ENCODE results near the gene SLC24A3. TPM values are rescaled to one million over a fixed set of nuclear protein-coding genes. Genes with fewer than 3 reads are reported as not detected.
A peak's percentile ranks its signal among the peaks of the same experiment; 100 is the strongest.

The SLC24A3 gene
- total and polyA plus RNA-seq, 2 experiments from 2014 or later, result 0.81 to 2.5 TPM

DNA sequence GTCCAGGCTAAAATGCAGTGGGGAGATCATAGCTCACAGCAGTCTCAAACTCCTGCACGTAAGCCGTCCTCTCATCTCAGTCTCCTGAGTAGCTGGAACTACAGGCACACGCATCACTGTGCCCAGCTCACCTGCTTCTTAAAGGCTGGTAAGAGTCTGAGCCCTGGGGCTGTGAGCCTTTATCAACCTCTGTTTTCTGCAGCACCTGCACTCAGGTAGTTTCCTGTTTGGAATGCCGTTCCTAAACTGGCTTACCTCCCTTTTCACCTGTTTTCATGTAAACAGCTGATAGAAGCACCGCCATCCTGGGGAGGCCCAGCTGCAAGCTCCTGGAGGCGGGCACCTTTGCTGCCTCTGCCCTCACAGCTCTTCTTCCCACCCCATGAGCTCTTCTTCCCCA is 45.4 kb downstream of the SLC24A3 start:
- peak; percentile 22 for DNase-seq (ENCODE audit: low spot score)
- Mint-ChIP-seq H3K4me3 (no peak overlapping the region), H3K9me3 (no peaks in the 10 kb centered on the region), H3K4me1 (peaks cover 9% of the 10 kb centered on the region; the same call in 2 of the 3 replicates), H3K27me3 (ENCODE audit: insufficient read depth, low read depth, poor library complexity) (peaks cover 2% of the 10 kb centered on the region), H3K27ac (peak overlapping the region; percentile 65), H3K36me3 (ENCODE audit: low read depth) (no peaks in the 10 kb centered on the region)
- Histone ChIP-seq H2AFZ (no peak overlapping the region), H3K4me2 (no peak overlapping the region), H3F3A (replicated peaks; ENCODE audit: low read depth) (no peaks in the 10 kb centered on the region), H3K36me3 (ENCODE audit: insufficient read depth) (no peaks in the 10 kb centered on the region), H3K9me2 (ENCODE audit: insufficient read depth) (peaks cover 6% of the 10 kb centered on the region), H3K27ac (ENCODE audit: low read depth) (0 out of 2 replicates have a peak overlapping the region, but pooled peaks have one; percentile 4), H3K79me2 (replicated peaks; ENCODE audit: insufficient read depth) (no peaks in the 10 kb centered on the region), H3K27me3 (ENCODE audit: insufficient read depth) (no peaks in the 10 kb centered on the region), H3K4me1 (ENCODE audit: insufficient read depth) (no peaks in the 10 kb centered on the region), H3K4me3 (no peak overlapping the region), H4K20me1 (replicated peaks; ENCODE audit: insufficient read depth) (no peaks in the 10 kb centered on the region)
- TF ChIP-seq ZNF331 (CRISPR knock-in tag; IDR thresholded peaks at IDR 0.05; ENCODE audit: low read depth), result no peak
- TF ChIP-seq ETS1 (IDR thresholded peaks at IDR 0.05), result no peak
- no peak for TF ChIP-seq POLR2AphosphoS5 (IDR thresholded peaks at IDR 0.05; ENCODE audit: low read depth)
- TF ChIP-seq, protein P1, sequence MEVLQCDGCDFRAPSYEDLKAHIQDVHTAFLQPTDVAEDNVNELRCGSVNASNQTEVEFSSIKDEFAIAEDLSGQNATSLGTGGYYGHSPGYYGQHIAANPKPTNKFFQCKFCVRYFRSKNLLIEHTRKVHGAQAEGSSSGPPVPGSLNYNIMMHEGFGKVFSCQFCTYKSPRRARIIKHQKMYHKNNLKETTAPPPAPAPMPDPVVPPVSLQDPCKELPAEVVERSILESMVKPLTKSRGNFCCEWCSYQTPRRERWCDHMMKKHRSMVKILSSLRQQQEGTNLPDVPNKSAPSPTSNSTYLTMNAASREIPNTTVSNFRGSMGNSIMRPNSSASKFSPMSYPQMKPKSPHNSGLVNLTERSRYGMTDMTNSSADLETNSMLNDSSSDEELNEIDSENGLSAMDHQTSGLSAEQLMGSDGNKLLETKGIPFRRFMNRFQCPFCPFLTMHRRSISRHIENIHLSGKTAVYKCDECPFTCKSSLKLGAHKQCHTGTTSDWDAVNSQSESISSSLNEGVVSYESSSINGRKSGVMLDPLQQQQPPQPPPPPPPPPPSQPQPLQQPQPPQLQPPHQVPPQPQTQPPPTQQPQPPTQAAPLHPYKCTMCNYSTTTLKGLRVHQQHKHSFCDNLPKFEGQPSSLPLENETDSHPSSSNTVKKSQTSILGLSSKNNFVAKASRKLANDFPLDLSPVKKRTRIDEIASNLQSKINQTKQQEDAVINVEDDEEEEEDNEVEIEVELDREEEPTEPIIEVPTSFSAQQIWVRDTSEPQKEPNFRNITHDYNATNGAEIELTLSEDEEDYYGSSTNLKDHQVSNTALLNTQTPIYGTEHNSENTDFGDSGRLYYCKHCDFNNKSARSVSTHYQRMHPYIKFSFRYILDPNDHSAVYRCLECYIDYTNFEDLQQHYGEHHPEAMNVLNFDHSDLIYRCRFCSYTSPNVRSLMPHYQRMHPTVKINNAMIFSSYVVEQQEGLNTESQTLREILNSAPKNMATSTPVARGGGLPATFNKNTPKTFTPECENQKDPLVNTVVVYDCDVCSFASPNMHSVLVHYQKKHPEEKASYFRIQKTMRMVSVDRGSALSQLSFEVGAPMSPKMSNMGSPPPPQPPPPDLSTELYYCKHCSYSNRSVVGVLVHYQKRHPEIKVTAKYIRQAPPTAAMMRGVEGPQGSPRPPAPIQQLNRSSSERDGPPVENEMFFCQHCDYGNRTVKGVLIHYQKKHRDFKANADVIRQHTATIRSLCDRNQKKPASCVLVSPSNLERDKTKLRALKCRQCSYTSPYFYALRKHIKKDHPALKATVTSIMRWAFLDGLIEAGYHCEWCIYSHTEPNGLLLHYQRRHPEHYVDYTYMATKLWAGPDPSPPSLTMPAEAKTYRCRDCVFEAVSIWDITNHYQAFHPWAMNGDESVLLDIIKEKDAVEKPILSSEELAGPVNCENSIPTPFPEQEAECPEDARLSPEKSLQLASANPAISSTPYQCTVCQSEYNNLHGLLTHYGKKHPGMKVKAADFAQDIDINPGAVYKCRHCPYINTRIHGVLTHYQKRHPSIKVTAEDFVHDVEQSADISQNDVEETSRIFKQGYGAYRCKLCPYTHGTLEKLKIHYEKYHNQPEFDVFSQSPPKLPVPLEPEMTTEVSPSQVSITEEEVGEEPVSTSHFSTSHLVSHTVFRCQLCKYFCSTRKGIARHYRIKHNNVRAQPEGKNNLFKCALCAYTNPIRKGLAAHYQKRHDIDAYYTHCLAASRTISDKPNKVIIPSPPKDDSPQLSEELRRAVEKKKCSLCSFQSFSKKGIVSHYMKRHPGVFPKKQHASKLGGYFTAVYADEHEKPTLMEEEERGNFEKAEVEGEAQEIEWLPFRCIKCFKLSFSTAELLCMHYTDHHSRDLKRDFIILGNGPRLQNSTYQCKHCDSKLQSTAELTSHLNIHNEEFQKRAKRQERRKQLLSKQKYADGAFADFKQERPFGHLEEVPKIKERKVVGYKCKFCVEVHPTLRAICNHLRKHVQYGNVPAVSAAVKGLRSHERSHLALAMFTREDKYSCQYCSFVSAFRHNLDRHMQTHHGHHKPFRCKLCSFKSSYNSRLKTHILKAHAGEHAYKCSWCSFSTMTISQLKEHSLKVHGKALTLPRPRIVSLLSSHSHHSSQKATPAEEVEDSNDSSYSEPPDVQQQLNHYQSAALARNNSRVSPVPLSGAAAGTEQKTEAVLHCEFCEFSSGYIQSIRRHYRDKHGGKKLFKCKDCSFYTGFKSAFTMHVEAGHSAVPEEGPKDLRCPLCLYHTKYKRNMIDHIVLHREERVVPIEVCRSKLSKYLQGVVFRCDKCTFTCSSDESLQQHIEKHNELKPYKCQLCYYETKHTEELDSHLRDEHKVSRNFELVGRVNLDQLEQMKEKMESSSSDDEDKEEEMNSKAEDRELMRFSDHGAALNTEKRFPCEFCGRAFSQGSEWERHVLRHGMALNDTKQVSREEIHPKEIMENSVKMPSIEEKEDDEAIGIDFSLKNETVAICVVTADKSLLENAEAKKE (CRISPR knock-in tag; IDR thresholded peaks at IDR 0.05), result no peak
- no peak for TF ChIP-seq EZH2 (IDR thresholded peaks at IDR 0.05; ENCODE audit: low read depth, unreplicated experiment)
- TF ChIP-seq EZH2phosphoT487 (IDR thresholded peaks at IDR 0.05; ENCODE audit: unreplicated experiment), result no peak
- no peak for TF ChIP-seq ZNF114 (CRISPR knock-in tag; IDR thresholded peaks at IDR 0.05)
- TF ChIP-seq STAT1 (IDR thresholded peaks at IDR 0.05; ENCODE audit: unreplicated experiment), result no peak
- no peak for TF ChIP-seq JUNB (IDR thresholded peaks at IDR 0.05; ENCODE audit: unreplicated experiment)
- TF ChIP-seq CREB1 (CRISPR knock-in tag; IDR thresholded peaks at IDR 0.05; ENCODE audit: low read depth), result no peak
- no peak for TF ChIP-seq NANOG (IDR thresholded peaks at IDR 0.05; ENCODE audit: borderline replicate concordance)
- TF ChIP-seq, protein P2, sequence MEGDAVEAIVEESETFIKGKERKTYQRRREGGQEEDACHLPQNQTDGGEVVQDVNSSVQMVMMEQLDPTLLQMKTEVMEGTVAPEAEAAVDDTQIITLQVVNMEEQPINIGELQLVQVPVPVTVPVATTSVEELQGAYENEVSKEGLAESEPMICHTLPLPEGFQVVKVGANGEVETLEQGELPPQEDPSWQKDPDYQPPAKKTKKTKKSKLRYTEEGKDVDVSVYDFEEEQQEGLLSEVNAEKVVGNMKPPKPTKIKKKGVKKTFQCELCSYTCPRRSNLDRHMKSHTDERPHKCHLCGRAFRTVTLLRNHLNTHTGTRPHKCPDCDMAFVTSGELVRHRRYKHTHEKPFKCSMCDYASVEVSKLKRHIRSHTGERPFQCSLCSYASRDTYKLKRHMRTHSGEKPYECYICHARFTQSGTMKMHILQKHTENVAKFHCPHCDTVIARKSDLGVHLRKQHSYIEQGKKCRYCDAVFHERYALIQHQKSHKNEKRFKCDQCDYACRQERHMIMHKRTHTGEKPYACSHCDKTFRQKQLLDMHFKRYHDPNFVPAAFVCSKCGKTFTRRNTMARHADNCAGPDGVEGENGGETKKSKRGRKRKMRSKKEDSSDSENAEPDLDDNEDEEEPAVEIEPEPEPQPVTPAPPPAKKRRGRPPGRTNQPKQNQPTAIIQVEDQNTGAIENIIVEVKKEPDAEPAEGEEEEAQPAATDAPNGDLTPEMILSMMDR (conservative IDR thresholded peaks at IDR 0.05; ENCODE audit: low read depth in 2 of 2), result no peak
- no peak for TF ChIP-seq REST (IDR thresholded peaks at IDR 0.05; ENCODE audit: unreplicated experiment)
- ATAC-seq, result peak; percentile 54
